Measurements from ENCODE around the gene FAM13A.

GRCh38 chr4:88759895-88760290, 297.1 kb downstream of the FAM13A start:
- TF ChIP-seq CTCF (IDR thresholded peaks at IDR 0.05; ENCODE audit: poor library complexity) (no peak), EZH2phosphoT487 (IDR thresholded peaks at IDR 0.05; ENCODE audit: low read depth, severe bottlenecking, unreplicated experiment) (no peak), EZH2 (IDR thresholded peaks at IDR 0.05; ENCODE audit: borderline replicate concordance) (no peak)

Measured in hepatocyte (in vitro differentiated cells).